SHP77 (cell line): ENCODE data around the gene NEMP2.

Source experiments
- DNase-seq, 2 experiments: peaks; one replicate each; lab custom pipeline; 2025; lab: John Stamatoyannopoulos, UW

The NEMP2 gene

GRCh38 chr2:190554357-190555006 lies 20.0 kb upstream of the NEMP2 start:
- no peak for DNase-seq

- no peak for DNase-seq
These were observed 18.7 kb upstream of the NEMP2 start for GRCh38 chr2:190553254-190553653.

DNA sequence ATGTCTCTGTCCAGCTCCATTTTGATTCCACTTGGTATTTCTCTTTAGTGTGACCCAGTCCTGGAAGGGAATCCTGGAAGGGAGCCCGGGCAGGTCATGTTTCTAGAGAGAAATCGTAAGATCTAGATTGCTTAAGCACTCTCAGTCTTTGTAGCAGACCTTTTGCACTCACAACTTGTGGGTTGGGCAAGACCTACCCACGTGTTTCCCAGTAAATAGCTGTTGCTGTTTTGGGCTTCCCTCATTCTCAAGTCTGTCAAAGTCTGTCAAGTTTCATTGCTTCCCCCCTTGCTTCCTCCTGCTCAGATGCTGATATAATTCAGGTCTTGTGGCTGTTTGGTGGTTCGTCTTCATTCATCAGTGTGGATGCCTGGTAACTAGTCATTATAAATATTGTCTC lies 17.4 kb upstream of the NEMP2 start:
- DNase-seq = no peak

DNA sequence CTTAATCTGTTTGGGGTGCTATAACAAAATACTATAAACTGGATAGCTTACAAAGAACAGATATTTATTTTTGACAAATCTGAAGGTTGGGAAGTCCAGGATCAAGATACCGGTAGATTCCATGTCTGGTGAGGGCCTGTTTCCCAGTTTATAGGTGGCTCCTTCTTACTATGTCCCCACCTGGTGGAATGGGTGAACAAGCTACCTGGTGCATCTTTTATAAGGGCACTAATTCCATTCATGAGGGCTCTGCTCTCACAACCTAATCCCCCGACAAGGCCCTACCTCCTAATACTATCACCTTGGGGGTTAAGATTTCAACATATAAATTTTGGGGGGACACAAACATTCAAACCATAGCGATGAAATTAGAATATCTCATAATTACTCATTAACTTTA lies 15.6 kb upstream of the NEMP2 start:
- no peak for DNase-seq

DNA sequence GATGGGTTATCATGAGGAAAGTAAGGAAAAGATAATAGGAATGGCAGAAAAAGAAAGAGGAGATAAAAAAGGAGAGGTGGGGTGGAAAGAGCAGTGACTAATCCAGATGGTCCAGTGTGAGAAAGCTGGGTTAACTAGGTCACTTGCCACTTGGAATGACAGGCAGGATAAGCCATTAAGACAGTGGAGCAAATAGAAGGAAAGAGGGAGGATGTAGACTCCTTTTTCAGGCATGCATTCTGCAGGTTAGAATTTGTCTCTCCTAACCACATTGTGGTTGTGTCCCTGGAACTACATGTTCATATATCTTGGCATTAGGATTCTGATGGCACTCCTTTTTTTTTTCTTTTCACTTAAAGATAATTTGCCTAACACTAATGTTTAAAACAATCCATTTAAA lies 13.4 kb upstream of the NEMP2 start:
- DNase-seq = no peak

DNA sequence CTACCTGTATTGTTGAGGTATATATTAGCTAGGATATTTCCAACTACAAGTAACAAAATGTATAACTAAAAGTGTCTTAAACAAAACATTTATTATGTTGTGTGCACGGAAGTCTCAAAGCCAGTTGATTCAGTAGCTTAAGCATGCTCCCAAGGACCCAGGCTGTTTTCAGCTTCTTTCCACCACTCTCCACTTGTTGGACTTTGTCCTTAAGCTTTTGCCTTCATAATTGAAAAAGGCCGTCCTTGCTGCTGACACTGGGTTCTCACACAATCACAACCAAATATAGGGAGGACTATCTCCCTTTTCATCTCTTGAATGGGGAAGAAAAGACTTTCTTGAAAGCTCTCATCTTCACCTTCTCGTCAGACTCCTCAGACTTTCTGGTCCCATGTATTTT lies 12.2 kb upstream of the NEMP2 start:
- DNase-seq = no peak

GRCh38 chr2:190545555-190546385 lies 11.2 kb upstream of the NEMP2 start:
- no peak for DNase-seq

DNA sequence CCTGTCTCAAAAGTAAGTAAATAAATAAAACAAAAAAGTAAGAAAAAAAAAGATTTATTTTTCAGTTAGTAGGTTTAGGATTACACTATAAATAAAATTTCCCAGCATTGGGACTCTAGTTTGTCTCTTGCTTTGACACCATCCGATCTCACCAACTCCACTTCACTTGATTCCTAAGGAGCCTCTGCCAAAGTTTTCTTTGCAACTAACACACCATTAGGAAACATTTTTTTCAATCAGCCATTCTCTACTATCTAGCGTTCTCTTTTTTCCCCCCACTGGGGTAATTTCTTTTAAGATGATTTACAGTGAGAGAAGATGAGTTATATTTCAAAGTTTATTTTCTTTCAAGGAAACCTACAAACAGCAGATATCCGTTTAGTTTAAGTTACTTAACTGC lies 10.6 kb upstream of the NEMP2 start:
- no peak for DNase-seq

- DNase-seq = no peak
These were observed 5.5 kb upstream of the NEMP2 start for GRCh38 chr2:190540048-190540447.

DNA sequence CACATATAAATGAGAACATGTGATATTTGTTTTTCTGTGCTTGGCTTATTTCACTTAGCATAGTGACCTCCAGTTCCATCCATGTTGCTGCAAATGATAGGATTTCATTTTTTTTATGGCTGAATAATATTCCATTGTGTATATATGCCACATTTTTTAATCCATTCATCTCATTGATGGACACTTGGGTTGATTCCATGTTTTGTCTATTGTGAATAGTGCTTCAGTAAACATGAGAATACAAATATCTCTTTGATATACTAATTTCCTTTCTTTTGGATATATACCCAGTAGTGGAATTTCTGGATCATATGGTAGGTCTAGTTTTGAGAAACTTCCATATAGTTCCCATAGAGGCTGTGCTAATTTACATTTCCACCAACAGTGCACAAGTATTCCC lies 3.7 kb upstream of the NEMP2 start:
- DNase-seq = no peak

DNA sequence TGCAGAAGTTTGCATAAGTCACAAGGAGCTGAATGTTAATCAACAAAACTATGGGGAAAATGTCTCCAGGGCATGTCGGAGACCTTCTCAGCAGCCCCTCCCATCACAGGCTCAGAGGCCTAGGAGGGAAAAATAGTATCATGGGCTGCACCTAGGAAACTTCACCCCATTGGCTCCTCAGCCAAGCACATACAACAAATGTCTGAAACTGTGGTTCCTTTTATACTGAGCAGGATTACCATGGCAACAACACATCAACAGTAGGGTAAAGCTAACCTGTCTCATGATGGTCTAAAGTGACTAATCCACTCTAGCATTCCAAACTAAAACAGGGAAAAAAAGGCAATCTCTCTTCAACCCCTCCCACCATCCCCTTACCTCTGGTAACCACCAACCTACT lies 3.2 kb upstream of the NEMP2 start:
- DNase-seq = no peak

DNA sequence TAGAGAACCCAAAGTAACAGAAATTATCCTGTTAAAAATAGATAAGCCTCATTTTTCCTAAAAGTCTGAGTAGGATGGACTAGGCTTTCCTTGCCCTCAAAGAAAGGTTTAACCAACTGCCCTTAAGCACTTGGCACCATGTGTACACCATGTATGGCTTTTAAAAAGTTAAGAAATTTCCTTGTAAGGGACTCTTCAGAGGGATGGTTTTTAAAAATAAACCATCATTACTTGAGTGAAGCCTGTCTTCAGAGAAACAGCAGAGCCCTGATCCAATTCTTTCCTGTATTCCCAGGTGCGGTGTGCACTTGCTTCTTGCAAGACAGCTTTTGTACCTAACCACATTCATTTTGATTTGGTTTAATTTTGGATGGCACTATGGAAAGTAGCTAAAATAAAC lies 1.1 kb upstream of the NEMP2 start:
- DNase-seq = no peak

- no peak for DNase-seq
These were observed 558 bp upstream of the NEMP2 start for GRCh38 chr2:190535121-190535439.

- DNase-seq = peak; percentile 30 to 51
These were observed 583 bp downstream of the NEMP2 start for GRCh38 chr2:190533968-190534309.

DNA sequence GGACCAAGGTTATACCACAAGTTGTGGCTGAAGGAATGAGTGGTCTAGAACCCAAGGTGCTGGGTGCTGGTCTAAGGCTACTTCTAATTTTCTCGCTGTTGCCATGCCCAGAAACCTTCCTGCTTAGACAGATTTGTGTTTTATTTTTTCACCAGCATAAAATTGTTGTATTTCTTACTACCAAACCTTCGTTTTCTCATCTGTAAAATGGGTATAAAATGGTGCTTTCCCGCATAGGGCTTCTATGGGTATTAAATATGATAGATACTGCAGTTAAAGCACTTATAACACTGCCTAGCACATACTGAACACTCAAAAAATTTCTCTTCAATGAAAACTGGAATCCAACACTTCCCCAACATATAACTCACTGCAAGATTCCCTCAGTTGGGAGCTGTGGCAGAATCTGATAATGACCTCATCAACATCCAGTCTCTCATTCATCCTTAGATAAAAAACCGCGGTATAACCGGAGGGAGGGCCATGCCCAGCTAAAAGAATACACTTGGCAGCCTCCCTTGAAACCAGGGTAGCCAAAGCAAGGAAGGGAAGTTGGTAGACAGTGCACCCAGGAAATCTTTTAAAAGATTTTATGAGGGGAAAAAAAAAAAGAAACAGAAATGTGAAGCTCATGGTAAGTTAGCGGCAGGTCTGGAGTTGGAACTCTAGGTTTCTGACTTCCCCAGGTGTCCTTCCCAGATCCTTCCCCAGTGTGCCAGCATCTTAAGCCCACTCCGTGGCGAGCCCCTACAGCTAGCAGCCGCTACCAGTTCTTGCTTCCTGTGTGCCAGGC lies 1.2 kb downstream of the NEMP2 start:
- DNase-seq = no peak

GRCh38 chr2:190532581-190532980 lies 1.9 kb downstream of the NEMP2 start:
- no peak for DNase-seq

- no peak for DNase-seq
These were observed 4.1 kb downstream of the NEMP2 start for GRCh38 chr2:190530248-190530900.

DNA sequence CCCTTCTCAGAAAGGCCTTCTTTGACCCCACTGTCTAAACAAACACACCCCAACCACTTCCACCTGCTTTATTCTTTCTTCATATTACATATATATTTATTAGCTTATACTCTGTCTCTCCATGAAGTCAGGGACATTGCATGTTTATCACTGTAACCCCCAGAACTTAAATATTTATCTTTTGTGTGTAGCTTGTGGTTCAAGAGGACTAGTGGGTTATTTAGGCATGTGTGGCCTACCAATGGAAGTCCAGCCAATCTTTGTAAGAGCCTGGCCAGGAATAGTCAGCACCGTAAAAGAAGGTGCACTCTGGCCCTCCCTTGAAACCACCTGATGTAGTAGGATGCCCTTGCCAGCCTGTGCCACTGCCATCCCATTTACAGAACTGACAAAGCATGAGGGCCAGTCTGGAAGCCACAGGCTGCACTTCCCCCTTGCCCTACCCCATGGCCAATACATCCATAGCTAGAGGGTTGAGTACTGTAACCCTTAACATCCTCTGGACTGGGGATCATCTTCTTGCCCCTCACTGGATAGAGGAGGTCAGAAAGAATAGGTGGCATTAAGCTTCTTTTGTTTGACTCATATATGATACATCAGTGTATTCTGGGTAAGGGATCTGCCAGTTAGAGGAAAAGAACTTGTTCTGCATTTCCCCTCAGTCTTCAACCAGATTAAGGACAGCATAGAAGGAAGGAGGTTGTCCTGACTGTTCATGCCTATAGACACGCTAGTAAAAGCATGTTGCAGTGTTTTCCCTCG lies 4.9 kb downstream of the NEMP2 start:
- no peak for DNase-seq

DNA sequence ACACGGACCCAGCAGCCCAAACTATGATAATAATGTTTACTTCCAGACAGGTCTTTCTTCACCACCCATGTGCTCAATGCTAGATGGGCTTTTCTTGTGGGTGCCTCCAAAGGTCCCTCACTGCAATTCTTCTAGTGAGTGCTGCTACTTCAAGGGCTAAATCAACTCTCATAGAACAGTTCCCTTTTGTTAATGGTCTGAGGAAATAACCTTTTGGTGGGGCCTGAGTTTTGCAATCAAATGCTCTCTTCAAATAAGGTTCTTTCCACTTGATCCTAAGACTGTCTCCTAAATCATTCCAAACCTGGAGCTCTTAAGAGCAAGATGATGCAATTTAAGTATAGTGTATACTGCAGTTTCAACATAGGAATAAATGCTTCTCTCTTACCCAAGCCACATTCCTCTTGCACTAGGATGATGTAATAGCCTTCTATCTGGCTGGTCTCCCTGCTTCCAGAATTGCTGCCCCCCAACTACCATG lies 6.0 kb downstream of the NEMP2 start:
- DNase-seq = no peak

DNA sequence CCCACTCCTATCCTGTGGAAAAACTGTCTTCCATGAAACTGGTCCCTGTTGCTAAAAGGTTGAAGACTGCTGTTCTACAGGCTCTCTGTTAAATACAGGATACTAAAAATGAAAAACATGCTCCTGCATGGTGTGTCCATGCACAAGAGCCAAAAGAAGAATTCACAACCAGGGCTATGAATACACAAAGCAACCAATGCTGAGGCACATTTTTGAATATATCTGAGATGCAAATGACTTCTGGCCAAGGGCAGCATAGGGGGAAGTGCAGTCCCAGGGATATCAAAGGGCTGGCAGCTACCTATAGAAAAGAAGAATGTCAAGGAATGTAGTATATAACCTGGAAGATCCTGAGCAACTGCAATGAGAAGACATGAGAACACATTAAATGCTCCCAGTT lies 6.6 kb downstream of the NEMP2 start:
- no peak for DNase-seq

GRCh38 chr2:190527214-190527613 lies 7.3 kb downstream of the NEMP2 start:
- no peak for DNase-seq
